ENCODE measurements around the gene SLC13A4. TPM values are rescaled to one million over a fixed set of nuclear protein-coding genes. Genes with fewer than 3 reads are reported as not detected.
A peak's percentile ranks its signal among the peaks of the same experiment; 100 is the strongest.
"Not testable (repeated sequence)": the region's sequence is repeated elsewhere in the genome, so short reads cannot be mapped to it uniquely, and the experiment has no call there.

The SLC13A4 gene
- total and polyA plus RNA-seq, 2 donors (not counting 1 experiment from before 2014, with no cell fraction given) = 0.32 to 0.50 TPM

DNA sequence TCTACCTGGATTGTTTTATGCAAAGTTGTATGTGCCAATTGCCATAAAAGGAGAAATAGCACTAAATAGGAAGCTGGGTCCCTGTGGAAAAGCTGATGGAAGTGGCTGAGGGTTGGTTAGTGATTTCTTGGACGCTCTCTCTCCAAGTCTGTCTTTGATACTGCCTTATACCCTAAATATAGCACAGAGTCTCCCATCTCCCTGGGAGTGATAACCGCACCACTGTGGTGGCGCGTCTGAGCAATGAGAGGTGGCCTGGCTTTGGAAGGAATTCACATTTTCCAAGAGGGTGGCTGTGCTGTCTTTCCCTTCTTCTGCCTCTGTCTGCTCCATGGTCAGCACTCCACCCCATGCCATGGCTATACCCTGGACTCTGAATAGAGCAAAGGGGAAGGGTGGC lies 34.4 kb downstream of the SLC13A4 start:
- no peak overlapping the region for H3K4me2 ChIP-seq (ENCODE audit: extremely low read depth, insufficient read depth, low read length)
- H3K9ac ChIP-seq (ENCODE audit: insufficient read depth, low read length) = no peak overlapping the region
- DNase-seq (ENCODE audit: low read depth in 2 of 2) = no peak
- H2AFZ ChIP-seq (ENCODE audit: low read length) = no peak overlapping the region
- H3K27ac ChIP-seq (ENCODE audit: insufficient read depth, low read length) = no peak overlapping the region
- TF ChIP-seq CTCF (conservative IDR thresholded peaks at IDR 0.05 in 1 of 2, IDR thresholded peaks at IDR 0.05 in 1 of 2; ENCODE audit: low read depth in 1 of 2, low read length in 2 of 2) (no peak), EZH2 (IDR thresholded peaks at IDR 0.05; ENCODE audit: low read length, missing control alignments) (no peak)
- no peaks in the 10 kb centered on the region for H3K79me2 ChIP-seq (ENCODE audit: control insufficient read depth, insufficient read depth, low read length)
- no peaks in the 10 kb centered on the region for H3K27me3 ChIP-seq (ENCODE audit: control insufficient read depth, insufficient read depth, low read length)
- no peaks in the 10 kb centered on the region for H3K9me3 ChIP-seq (ENCODE audit: control insufficient read depth, insufficient read depth, low read depth, low read length)
- H3K4me3 ChIP-seq (replicated peaks in 1 of 4; ENCODE audit: control extremely low read depth in 1 of 4, insufficient read depth in 1 of 4, low read depth in 3 of 4, low read length in 4 of 4) = no peak overlapping the region
- H3K36me3 ChIP-seq (ENCODE audit: control insufficient read depth, insufficient read depth, low read length) = peaks cover 1% of the 10 kb centered on the region
- no peaks in the 10 kb centered on the region for H4K20me1 ChIP-seq (ENCODE audit: control insufficient read depth, extremely low read depth, insufficient read depth, low read length)
- H3K4me1 ChIP-seq (ENCODE audit: control insufficient read depth, extremely low read depth, insufficient read depth, low read length) = peaks cover 4% of the 10 kb centered on the region

- not testable (repeated sequence) for H3K27me3 ChIP-seq (ENCODE audit: control insufficient read depth, insufficient read depth, low read length); H3K9ac ChIP-seq (ENCODE audit: insufficient read depth, low read length); H3K4me1 ChIP-seq (ENCODE audit: control insufficient read depth, extremely low read depth, insufficient read depth, low read length); H4K20me1 ChIP-seq (ENCODE audit: control insufficient read depth, extremely low read depth, insufficient read depth, low read length); H3K36me3 ChIP-seq (ENCODE audit: control insufficient read depth, insufficient read depth, low read length); H3K4me2 ChIP-seq (ENCODE audit: extremely low read depth, insufficient read depth, low read length); H3K79me2 ChIP-seq (ENCODE audit: control insufficient read depth, insufficient read depth, low read length); H3K9me3 ChIP-seq (ENCODE audit: control insufficient read depth, insufficient read depth, low read depth, low read length); DNase-seq (ENCODE audit: low read depth in 2 of 2); H3K4me3 ChIP-seq (replicated peaks in 1 of 4; ENCODE audit: control extremely low read depth in 1 of 4, insufficient read depth in 1 of 4, low read depth in 3 of 4, low read length in 4 of 4); H2AFZ ChIP-seq (ENCODE audit: low read length); H3K27ac ChIP-seq (ENCODE audit: insufficient read depth, low read length)
Measured at GRCh38 chr7:135692606-135693005, 35.4 kb downstream of the SLC13A4 start.

DNA sequence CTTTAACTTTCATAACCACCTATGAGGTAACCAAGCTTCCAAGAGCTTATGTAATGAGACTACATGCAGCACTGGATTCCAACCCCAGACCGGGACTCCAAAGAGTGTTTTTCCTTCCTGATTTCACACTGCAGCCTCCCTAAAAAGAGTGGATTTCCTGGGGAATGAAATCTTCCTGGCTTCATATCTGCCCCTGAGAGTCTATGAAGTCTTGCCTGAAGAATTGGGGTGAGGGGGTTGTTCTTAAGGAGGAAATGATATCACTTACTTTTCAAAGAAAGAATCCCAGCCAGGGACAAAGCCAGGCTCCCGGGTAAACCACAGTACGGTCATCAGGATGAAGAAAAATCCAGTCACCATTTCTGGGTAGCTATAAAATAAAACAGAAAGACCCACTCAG lies 35.9 kb downstream of the SLC13A4 start:
- Histone ChIP-seq H3K9ac (ENCODE audit: insufficient read depth, low read length) (no peak overlapping the region), H3K4me3 (replicated peaks in 1 of 4; ENCODE audit: control extremely low read depth in 1 of 4, insufficient read depth in 1 of 4, low read depth in 3 of 4, low read length in 4 of 4) (no peak overlapping the region), H3K79me2 (ENCODE audit: control insufficient read depth, insufficient read depth, low read length) (no peaks in the 10 kb centered on the region), H3K9me3 (ENCODE audit: control insufficient read depth, insufficient read depth, low read depth, low read length) (no peaks in the 10 kb centered on the region), H3K4me2 (ENCODE audit: extremely low read depth, insufficient read depth, low read length) (no peak overlapping the region), H4K20me1 (ENCODE audit: control insufficient read depth, extremely low read depth, insufficient read depth, low read length) (no peaks in the 10 kb centered on the region), H3K27me3 (ENCODE audit: control insufficient read depth, insufficient read depth, low read length) (no peaks in the 10 kb centered on the region), H3K36me3 (ENCODE audit: control insufficient read depth, insufficient read depth, low read length) (peaks cover 1% of the 10 kb centered on the region), H3K27ac (ENCODE audit: insufficient read depth, low read length) (no peak overlapping the region), H3K4me1 (ENCODE audit: control insufficient read depth, extremely low read depth, insufficient read depth, low read length) (peaks cover 4% of the 10 kb centered on the region), H2AFZ (ENCODE audit: low read length) (no peak overlapping the region)
- no peak for TF ChIP-seq EZH2 (IDR thresholded peaks at IDR 0.05; ENCODE audit: low read length, missing control alignments)
- no peak for TF ChIP-seq CTCF (conservative IDR thresholded peaks at IDR 0.05 in 1 of 2, IDR thresholded peaks at IDR 0.05 in 1 of 2; ENCODE audit: low read depth in 1 of 2, low read length in 2 of 2)
- DNase-seq (ENCODE audit: low read depth in 2 of 2) = peak in 1 of 2 donors; percentile 78

Measured in fibroblast of lung (primary cell).